Measurements from ENCODE around the gene AMOTL1.
"Not testable (repeated sequence)": the region's sequence is repeated elsewhere in the genome, so short reads cannot be mapped to it uniquely, and the experiment has no call there.

AMOTL1 gene

DNA sequence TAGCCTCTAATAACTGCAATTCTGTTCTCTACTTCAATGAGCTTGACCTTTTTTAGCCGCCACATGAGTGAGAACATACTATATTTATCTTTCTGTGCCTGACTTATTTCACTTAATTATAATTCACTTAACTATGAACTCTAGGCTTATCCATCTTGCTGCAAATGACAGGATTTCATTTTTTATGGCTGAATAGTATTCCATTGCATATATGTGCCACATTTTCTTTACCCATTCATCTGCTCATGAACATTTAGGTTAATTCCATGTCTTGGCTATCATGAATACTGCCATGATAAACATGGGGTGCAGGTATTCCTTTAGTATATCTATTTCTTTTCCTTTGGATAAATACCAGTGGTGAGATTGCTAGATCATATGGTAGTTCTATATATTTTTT, 120.0 kb downstream of the AMOTL1 start:
- no peak for FAIRE-seq

DNA sequence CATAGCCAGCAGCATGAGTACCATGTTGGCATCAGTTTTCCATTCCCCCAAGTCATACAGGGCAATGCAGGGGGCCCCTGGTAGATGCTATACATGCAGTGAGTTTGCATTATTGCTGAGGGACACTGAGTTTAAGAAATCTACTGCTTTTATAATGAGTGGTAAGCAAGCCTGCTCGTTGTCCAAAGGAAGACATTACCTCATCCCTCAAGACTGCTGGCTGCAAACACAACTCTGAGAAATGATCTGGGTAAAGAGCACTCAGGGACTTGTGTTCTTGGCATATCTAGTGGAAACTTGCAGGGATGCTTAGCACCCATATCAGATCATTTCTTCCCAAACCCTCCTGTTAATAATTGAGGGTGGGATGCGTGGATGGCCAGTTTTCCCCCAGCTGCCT, 127.3 kb downstream of the AMOTL1 start:
- no peak for FAIRE-seq

DNA sequence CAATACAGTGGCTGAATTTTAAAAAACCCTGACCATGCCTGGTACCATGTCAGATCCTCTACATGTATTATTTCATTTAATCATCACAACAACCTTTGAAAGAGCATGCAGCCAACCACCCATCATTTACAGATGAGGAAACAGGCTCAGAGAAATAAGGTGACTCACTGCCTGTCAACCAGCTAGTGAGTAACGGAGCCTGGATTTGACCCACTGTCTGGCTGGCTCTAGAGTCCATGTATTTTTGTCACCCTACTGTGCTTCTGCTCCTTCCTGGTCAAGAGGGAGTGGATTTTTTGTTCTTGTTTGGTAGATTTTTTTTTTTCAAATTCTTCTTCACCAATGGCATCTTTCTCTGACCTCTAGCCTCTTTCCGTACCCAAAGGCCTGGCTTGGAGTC, 127.8 kb downstream of the AMOTL1 start:
- no peak for FAIRE-seq

DNA sequence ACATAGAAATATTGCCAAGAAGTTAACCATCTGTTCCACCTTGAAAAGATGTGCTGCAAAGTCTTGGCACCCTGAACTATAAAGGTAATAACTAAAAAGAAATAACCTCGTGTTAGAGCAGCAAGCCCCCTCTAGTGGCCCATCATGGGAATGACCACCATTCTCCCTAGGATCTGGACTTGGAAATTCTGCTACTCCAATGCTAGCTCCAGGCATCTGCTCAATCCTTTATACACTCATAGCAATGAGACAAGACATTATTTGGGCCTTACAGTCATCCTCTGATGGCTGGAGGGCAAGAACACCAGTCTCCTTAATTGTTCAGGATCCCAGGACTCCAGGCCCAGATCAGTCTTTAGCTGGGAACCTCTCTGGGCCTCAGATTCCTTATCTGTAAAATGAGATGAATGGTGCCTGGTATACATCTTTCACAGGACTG, 129.2 kb downstream of the AMOTL1 start:
- FAIRE-seq = peak; percentile 93

DNA sequence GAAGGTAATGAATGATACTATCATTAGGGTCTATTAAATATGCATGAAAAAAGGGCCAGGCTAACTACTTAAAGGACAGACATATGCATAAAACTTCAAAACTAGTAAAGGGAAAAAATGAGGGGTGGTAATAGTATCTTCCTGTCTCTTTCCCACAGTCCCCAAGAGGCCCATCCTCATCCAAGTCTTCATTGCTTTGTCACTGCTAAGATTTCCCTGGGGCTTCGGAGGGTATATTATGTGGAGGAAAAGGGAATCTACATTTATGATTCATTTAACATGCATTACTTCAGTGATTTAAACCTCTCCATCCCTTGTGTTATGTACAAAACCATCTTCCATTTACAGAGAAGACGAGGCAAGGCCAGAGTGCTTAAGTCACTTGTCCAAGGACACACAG, 139.1 kb downstream of the AMOTL1 start:
- FAIRE-seq = no peak

DNA sequence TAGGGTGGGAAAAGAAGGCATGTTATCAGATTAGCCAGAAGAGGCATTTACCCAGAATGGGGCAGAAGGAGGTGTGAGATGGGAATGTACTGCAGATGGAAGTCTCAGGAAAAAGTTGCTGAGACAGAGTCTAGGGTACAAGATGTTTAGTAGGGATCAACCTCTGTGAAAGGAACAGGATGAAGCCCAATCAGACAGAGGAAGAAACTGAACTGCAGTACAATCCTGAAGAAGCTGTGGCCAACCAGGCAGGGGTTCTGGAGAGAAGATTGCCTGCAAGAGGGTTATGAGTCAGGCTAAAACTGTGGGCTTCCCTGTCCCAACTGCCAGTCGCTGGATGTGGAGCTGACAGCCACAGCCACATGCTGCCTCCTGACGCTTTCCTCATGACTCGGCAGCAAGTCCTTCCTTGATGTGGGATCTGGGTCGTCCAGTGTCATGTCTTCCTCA, 141.2 kb downstream of the AMOTL1 start:
- FAIRE-seq = no peak

DNA sequence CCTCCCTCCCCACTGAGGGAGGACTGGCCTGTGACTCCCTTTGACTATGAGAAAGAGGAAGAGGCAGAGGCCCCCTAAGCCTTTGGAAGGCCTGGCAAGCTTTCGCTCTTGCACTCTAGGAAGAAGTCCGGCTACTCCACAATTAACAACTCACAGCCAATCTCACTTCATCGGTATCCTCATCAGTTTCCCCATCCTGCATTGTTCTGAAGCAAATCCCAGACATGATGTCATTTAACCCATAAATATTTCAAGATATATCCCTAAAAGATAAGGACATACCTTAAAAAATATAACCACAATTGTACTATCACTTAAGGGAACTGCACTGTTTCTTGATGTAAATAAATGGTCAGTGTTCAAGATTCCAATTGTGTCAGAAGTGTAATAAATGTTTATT, 142.1 kb downstream of the AMOTL1 start:
- no peak for FAIRE-seq

DNA sequence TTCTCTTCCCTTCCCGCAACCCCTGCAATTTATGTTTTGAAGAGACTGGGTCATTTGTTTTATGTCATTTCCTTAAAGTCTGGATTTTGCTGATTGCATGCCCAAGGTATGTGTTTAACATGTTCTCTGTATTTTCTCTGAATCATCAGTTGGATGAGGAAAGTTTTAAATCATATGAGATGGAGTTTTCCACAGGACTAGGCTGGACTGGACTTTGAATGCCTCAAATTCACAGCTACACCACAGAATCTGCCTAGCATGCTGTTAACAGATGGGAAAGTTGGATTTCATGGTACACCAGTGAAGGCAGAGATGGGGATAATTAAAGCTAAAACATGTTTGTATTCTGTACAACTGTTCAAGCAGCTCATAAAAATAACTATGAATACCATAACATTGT, 142.6 kb downstream of the AMOTL1 start:
- no peak for FAIRE-seq

DNA sequence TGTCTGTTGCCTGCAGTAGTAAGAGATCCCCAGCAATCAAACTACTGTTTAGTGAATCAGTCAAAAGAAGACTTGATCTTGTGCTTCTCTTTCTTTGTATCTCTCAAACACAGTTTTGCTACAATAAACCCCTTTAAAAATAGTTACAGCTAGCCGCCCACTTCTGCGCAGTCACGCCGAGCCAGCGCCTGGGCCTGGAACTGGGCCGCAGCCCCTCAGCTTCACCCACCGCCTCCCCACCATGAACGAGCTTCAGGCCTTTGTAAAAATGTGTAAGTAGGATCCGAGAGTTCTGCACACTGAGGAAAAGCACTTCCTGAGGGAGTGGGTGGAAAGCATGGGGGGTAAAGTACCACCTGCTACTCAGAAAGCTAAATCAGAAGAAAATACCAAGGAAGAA, 144.7 kb downstream of the AMOTL1 start:
- FAIRE-seq = no peak

DNA sequence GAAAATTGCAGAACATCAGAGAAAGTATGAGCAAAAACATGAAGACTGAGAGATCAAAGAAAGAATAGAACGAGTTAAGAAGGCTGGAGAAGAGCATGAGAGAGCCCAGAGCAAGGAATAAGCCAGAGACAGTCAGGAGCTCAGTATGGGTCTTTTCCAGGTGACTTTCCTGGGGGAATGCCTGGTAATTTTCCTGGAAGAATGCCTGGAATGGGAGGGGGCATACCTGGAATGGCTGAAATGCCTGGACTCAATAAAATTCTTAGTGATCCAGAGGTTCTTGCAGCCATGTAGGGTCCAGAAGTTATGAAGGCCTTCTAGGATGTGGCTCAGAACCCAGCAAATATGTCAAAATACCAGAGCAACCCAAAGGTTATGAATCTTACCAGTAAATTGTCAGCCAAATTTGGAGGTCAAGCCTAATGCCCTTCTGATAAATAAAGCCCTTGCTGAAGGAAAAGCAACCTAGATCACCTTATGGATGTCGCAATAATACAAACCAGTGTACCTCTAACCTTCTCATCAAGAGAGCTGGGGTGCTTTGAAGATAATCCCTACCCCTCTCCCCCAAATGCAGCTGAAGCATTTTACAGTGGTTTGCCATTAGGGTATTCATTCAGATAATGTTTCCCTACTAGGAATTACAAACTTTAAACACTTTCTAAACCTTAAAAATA, 145.7 kb downstream of the AMOTL1 start:
- FAIRE-seq = not testable (repeated sequence)

DNA sequence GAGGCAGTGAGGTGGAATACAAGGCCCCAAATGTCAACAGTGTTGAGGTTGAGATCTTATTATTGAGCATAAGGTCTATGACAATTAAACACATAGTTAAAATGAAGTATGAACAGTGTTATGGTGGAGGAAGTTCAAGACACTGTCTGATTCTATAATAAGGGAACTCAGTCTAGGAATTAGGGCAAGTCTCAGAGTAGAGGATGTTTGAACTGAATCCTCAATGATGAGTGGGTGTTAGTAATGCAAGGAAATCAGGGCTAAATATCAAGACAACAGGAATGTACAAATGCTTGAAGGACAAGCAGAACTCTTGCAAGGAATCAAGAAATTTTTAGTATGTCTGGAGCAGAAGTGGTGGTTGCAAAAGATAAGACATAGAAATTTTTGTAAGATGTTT, 152.2 kb downstream of the AMOTL1 start:
- no peak for FAIRE-seq

DNA sequence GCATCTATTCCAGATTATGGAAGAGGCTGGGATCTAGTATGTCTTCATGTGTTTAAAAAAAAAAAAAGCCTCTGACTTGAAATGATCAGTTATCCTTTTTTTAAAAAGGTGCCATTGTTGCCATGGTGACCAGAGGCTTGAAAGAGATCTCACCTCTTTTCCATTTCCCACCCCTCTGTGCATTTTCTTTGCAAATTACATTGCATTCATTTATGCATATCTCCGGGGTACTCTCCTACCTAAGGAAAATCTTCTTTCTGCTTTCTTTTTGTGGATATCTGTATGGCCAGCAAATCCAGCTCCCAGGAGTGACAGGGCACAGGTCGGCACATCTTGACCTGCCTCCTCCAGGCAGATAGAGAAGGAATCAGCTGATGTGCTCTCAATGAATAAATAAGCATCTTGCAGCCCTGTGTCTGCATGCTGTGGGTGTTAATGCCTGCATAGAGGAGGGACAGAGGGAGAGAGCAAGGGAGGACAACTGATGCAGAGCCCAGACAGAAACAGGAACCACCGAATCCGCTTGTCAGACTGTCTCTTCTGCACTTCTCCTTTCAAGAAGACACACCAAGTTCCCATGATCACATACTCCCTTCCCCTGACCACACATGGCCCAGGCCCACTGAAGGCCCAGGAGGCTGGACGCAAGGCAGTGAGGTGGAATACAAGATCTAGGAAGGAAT, 154.3 kb downstream of the AMOTL1 start:
- FAIRE-seq = no peak

DNA sequence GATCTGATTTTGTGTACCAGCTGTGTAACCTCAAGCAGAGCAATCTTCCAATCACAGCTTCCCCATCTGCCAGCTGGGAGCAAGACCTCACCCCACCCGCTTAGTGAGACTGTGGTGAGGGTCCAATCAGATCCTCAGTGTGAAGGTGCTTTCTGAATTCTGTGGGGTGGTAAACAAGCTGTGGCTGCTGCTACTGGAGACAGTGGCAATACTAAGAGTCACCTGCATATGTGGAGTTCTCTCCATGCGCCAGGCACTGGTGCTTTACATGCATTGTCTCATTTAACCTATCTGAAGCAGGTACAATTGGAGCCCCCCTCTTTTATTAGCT, 154.8 kb downstream of the AMOTL1 start:
- FAIRE-seq = no peak

DNA sequence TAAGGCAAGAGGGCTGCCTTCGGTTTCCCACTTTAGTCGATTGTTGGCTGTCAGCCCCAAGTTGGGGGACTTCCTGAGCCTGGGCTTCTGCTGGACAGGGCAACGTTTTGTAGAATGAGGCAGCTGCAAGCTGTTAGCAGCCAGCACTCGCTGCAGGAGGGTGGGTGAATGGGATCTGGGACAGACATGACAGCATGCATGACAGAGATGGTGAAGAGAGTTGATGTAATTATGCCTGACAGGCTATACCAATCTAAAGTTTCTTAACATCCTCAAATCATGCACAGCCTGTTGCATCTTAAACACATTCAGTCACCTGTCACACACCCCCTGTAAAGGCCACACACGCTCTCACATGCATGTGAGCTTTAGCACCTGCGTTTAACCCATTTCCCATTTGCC, 156.0 kb downstream of the AMOTL1 start:
- FAIRE-seq = no peak

DNA sequence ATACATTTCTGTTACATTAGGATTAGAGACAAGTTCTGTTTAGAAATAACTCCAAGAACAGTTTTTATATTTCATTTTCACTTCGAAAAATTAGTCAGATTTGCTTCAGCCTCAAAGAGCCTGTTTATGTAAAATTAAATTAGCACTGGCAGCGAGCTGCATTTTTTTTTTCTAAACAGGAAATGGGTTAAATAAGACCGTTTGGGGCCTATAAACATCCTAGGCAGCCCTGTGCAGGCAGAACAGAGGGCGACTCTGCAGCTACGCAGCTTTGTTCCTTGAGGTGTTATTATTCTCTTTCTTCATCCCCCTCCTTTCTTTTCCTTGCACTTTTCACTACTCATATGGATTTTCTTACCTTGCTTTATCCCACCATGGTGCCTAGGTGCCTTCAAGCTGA, 156.5 kb downstream of the AMOTL1 start:
- FAIRE-seq = no peak

DNA sequence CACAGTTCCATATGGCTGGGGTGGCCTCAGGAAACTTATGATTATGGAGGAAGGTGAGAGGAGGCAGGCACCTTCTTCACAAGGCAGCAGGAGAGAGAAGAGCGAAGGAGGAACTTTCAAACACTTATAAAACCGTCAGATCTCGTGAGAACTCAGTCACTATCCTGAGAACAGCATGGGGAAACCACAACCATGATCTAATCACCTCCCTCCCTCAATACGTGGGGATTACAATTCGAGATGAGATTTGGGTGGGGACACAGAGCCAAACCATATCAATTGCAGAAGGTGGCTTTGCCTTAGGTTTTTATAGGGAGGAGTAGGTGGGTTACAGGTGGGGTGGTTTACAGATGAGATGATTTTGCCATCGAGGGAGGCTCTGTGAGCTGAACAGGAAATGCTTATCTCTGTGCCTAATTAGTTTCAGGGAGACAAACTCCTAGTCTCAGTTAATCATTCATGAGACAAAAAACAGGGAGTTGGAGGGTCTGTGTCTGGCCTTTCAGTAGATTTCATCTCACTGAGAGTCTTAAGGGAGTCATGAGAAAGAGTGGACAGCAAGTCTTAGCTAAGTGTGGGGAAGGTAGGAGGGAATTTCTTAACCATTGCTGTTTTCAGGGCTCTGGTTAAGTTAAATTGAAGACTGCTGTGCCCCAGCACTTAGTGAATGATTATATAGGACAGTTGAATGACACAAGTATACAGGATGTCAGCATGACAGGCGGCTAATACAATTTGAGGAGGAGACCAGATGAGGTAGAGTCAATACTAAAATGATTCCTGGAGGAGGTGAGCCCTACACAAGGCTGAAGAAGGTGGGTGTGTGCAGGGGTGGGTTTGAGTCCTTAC, 157.5 kb downstream of the AMOTL1 start:
- no peak for FAIRE-seq

DNA sequence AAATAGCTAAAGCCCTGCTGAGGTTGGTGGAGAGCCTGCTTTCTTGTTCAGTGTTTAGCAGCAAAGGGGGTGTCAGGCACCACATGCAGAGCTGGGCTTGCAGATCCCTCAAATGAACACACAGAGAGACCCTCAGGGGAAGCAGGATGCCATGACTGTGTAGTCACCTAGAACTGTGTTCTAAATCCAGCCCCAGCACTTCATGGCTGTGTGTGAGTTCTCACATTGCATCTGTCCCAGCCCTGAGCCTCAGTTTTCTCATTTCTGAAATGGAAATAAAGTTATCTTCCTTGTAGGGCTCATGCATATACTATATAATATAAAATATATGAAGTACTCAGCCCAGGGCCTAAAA, 158.1 kb downstream of the AMOTL1 start:
- no peak for FAIRE-seq
